ENCODE data around the gene KCNJ9.

Gene KCNJ9

DNA sequence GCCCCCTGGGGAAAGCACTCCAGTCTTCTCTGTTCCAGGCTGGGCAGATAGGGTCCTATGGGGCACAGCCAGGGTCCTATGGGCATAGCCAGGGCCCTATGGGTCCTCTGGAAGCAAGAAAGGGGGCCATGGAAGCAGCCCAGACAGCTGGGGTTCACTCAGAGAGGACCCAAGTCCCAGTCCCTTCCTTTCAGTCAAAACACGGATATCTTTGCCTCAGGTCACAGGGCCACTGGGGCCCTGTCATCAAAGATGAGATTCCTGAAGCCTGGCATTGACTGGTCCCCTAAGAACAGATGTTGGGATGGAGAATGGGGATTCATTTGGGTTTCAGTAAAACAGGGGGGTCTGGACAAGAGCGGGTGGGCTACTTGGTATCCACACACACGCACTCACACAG is 8.5 kb downstream of the KCNJ9 start:
- no peak for DNase-seq

DNA sequence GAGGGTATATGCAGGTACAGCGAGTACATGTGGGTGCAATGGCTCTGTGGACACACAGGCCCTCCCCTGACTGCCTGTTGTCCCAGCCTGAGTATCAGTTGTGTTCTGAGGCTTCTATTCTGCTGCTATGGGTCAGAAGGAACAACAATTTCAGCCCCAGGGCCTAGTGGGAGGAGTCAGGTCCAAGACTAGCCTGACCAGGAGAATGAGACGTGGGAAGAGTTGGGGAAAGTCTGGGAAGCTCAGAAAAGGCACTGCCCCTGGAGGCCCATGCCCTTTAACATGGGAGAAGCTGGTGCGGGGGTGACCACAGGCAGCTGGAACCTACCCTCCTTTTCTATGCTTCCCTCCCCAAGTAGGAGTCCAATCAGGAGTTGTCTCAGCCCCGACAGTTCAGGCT is 9.4 kb downstream of the KCNJ9 start:
- DNase-seq = no peak

- DNase-seq = no peak
Observed at GRCh38 chr1:160091666-160092223, 10.4 kb downstream of the KCNJ9 start.

GRCh38 chr1:160092366-160093068 is 11.2 kb downstream of the KCNJ9 start:
- no peak for DNase-seq

GRCh38 chr1:160093069-160093395 is 11.7 kb downstream of the KCNJ9 start:
- DNase-seq = no peak

DNA sequence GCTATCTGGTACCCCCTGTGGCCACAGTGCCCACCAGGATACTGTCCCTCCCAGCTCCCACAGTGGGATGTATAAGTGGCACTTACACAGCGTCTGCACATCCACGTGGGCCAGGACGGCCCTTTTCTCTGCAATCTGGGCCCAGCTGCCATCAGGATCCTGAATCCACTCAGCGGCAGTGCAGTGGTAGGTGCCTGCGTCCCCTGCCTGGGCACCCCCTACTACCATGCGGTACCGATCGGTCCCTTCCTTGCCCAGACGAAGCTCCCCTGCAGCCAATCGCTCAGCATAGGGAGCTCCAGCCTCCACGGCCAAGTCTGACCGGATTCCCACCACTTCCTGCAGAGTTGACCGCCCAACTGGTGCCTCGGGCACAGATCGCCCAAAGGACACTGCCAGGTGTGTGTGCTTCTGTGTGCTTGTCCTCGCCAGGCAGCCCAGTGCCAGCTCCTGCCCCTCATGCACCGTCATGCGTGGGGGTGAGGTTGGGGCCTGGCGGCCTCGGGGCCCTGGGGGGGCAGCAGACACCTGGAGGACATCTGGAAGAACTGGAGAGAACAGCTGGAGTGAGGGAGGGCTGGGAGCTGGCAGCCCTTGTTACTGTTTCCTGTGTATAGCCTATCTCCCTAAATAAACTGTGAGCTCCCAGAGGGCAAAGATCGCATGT is 12.4 kb downstream of the KCNJ9 start:
- no peak for DNase-seq

- DNase-seq = no peak
Observed at GRCh38 chr1:160094291-160094625, 12.9 kb downstream of the KCNJ9 start.

DNA sequence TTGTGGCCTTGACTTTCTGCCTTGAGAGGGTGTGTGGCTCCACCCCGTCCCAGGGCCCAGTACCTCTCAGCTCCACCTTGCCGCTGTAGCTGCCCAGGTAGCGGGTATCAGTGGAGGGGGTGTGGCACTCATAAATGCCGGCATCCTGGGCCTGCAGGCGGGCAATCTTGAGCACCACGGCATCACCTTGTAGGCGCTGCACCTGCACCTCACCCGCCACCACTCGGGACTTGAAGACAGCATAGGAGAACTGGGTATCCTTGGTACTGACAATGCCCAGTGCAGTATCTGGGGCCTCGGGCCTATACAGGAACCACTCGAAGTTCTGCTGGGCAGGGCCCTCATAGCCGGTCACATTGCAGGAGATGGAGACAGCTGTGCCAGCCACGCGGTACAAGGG is 13.5 kb downstream of the KCNJ9 start:
- no peak for DNase-seq

DNA sequence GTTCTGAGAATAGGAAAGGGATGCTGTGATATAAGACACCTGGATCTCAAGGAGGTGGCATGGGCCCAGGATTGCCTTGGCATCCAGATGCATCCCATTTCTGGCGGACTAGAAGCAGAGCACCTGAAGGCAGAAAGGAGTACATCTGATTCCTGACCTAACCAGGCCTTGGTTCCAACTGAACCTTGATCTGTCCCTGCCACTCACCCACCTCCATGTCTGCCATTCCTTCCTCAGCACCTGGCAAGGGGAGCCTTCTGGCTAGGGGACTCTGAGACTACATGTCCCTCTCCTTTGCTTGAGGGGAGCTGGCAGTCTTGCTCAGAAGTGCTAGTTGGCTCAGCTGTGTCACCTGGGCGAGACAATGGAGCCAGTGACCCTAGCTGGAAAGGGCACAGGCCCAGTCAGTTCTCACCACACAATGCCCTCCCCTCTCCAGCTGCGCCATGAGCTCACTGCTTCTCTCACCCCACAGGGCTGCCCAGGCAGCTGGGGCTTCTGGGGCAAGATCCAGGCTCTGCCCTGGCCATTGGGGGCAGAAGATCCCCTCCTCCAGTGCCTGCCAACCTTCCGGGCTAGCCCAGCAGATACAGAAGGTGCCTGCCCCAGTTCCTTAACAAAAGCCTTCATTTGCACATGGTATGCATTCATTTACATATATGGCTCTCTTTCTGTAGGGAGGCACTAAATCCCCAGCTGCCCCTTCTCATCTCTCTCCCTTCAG is 14.2 kb downstream of the KCNJ9 start:
- no peak for DNase-seq

- no peak for DNase-seq
Observed at GRCh38 chr1:160096274-160097116, 15.2 kb downstream of the KCNJ9 start.

GRCh38 chr1:160097151-160097910 is 16.0 kb downstream of the KCNJ9 start:
- no peak for DNase-seq

- peak; percentile 97 for DNase-seq
Observed at GRCh38 chr1:160097911-160098851, 16.8 kb downstream of the KCNJ9 start, which contains the start of gene IGSF8. TSS of gene IGSF8 (minus strand) at chr1:160098619. CDS start at chr1:160098472, 147 bp downstream.

GRCh38 chr1:160098852-160099561 is 17.7 kb downstream of the KCNJ9 start:
- peak; percentile 99 for DNase-seq

- DNase-seq = no peak
Observed at GRCh38 chr1:160099716-160100375, 18.5 kb downstream of the KCNJ9 start.

- DNase-seq = peak; percentile 91
Observed at GRCh38 chr1:160101037-160101716, 19.8 kb downstream of the KCNJ9 start.

DNA sequence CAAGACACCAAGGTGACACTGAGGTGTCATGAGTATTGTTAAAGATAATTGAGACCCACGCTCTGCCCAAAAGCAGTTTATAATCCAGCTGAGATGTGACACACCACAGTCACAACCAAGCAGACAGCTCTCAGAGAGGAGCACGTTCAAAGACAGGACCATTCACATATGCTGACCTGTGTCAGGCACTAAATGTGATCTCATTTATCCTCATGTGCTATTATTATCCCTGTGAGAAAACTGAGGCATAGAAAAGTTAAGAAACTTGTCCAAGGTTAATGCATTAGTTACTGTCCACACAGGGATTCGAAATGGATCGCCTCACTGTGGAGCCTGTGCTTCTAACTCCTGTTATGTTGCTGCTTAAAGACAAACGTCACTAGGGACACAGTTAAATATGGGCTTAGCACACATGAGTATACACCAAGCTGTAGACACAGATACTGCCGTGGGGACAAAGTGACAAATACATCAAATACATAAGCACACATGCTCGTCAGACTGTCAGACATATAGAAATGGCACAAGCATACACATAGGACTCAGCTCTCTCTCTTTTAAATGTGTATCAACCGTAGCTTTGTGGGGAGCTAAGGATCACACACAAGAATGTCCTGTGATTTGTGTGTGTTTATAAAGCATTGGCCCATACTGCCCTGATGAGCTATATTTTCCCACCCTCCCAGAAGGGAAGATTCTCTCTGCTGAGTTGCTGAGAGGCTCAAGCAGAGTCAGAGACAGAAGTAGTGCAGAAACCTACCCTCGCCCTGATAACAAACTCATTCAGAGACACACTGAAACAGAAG is 20.6 kb downstream of the KCNJ9 start:
- no peak for DNase-seq

DNA sequence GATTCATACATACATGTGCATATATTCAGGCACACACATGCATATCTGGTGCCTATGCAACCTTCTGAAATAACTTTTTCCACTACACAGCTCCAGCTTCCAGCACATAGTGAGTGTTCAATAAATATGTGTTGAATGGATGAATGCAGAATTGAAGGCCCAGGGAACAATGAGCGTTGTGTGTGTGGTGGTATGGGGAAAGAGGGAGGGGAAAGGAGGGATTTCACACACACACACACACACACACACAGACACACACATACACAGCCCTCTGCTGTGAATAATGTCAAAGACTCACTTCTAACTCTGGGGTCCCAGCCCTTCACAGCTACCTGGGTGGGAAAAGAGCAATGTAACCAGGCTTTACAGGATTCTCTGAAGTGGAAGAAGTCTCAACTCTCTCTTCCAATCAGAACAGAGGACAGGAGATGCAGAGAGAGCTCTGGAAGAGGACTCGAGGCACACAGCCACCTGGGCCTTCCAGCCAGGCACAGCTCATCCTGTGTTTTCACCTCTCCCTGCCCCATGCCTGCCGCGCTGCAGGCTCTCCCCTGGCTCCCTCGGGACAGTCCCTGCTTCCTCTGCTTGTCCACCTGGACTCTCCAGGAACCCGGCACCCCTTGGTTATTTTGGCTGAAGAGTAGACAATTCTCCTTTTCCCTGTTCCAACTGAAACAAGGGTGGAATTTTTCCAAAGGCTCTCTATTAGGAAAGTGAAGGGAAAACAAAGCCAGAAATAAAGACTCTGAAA is 22.5 kb downstream of the KCNJ9 start:
- no peak for DNase-seq

All from activated CD8-positive, alpha-beta memory T cell treated with anti-CD3 and anti-CD28 coated beads for 24 hours (primary cell).